NCI-H1092 (cell line): ENCODE results near the gene CASR.

ENCODE experiments used
- DNase-seq: peaks from one replicate; lab custom pipeline; 2025; lab: John Stamatoyannopoulos, UW

CASR gene

DNA sequence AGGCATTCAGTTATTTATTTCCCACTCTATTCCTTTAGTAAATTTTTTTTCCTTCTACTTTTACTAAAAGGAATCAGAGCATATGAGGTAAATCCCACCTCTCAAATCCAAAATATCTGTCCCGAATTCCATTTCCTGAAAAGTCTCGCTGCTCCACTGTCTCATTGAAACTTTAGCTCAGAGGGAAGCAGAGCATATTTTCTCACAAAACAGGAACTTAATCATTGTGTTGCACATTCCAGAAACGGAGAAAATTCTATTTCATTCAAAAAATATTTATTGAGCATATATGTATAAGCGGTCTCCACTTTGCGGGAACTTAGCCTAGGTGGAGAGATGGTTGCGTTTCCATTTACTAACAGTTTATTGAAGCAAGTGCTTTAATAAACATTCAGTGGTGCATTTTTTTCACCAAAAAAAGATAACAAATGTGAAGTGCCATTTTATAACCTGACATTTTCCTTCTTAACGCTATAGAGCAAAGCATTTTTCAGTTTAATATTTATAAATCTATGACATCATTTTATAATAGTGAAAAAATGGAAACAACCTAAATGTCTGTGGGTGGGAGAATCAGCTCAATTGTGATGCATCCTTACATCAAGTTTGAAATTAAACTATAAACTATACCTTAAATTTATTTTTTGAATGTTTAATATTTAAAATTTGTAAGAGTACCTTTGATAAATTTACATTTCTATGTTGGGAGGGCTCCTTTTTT lies 74.3 kb downstream of the CASR start:
- no peak for DNase-seq

DNA sequence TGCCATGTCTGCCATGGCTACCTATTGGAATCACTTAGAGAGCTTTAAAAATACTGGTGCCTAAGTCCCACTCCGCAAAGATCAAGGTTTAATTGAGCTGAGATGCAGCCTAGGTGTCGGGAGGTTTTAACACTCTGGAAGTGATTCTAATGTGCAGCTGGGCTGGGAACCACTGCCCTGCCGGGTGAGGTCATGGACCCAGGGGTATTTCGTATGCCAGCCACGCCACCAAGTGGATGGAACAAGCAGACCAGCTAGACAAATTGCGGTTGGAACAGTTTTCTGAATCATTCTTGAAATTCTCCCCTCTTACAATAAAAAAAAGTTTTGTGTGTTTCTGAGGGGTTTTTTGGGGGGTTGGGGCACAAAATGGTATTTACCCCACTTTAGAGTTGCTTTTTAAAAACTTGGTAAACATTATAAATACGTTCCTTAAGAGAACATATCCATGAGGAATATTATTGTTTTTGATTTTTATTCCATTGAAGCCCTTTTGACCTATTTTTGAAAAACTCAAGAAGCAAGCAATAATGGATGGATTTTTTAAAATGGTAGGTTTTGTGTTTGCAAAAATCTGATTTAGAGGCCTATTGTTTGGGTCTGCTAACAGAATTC lies 75.4 kb downstream of the CASR start:
- peak; percentile 43 for DNase-seq

DNA sequence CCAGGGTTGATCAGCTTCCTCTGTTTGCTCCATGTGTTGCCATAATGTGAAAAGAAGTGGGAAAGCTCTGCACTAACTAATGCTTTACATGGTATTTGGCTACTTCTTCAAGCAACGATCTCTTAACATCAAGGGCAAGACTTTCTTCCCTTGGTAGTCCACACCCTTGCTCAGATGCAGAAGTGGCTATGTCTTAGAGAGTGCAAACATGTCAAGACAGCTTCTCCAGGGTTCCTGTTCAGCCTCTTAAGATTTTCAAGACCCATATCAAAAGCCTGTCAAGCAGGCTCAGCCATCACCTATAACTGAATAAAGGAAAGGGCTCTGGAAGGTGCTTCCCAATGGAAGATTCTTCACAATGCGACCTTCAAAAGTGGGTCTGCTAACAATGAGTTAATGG lies 76.7 kb downstream of the CASR start:
- DNase-seq: no peak

DNA sequence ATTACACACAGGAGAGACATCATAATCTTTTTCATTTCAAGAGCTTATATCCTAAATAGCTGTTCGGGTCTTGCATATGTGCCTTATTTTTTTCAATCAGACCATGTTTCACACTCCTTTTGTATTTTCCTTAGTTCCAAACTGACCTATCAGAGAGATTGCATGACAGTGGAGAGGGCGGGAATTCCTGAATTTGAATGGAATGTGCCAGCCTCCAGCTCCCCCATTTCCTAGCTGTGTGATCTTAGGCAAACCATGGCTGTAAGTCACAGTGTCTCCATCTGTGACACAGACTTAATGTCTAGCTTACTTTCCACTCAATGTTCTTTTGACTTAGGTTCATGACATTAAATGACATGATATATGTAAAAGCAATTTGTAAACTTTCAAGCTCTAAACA lies 79.6 kb downstream of the CASR start:
- no peak for DNase-seq

DNA sequence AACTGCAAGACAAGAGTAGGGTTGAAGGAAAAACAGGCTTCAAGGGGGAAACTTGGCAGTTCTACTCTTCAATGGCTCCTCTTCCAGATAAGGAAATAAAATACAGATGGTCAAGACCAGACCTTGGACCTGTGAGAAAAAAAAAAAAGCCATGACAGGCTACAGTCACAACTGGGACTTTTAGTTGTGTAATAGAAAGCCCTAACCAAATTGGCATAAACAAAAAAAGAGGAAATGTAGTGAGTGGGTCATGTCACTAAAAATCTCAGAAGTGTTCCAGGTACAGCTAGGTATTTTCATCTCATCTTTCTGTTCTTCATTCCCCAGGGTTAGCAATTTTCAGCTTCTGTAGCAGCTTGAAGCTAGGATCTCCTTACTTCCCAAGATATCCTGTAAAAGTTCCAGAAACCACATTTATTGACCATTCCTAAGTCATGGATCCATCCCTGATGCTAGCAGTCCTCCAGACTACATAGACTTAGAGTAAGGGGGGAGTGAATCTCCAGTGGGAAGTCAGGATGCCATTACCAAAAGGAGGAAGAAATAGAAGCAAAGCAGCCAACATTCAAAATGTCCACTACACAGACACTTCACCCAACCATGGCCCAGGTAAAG lies 80.6 kb downstream of the CASR start:
- DNase-seq: no peak

DNA sequence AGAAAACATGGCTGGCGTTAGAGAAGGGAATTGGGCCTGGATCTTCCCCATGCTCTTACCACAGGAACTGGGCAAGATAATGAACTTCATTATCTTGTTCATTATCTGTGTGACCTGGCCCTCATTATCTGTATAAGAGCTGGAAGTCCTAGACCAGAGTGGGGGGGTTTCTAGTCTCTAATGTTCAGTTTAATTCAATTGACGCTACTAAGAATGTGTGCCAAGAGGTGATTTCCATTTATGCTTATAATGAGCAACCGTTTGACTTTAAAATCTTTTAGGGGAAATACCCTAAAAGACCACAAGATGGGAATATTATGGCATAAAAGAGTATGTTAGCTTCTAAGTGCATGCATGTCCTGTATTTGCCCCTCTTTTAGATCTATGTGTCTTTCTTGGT lies 82.5 kb downstream of the CASR start:
- DNase-seq: no peak

DNA sequence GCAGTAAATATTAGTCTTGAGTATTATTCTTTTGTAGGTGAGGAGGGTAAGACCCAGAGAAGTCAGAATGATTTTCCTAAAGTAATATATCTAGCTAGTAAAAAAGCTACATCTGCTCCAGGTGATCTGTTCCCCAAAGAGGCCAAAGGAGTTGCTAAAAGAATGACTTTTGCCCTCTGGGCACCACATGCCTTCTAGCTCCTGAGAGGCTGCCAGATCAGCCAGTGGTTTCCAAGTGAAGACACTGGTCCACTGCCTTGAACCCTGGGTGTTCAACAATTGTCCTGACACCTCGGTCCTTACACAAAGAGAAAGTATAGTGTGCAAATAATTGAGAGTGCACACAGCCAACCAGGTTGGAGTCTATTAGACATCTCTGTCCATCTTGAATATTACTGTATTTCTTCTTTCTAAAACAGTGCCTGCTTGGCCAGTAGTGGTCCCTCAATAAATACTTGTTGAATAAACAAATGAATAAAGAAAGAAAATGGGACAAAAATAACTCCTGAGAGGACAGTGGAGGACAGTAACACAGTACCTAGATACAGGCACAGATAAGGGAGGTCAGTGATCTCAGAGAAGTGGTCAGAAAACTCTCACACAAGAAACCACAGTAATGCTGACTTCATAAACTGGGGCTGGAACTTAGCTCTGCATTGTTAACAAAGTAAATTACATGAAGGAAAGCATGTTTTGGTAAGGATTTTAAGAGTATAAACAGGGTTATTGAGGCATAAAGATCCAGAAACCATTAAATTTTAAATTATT lies 85.0 kb downstream of the CASR start:
- DNase-seq: no peak

DNA sequence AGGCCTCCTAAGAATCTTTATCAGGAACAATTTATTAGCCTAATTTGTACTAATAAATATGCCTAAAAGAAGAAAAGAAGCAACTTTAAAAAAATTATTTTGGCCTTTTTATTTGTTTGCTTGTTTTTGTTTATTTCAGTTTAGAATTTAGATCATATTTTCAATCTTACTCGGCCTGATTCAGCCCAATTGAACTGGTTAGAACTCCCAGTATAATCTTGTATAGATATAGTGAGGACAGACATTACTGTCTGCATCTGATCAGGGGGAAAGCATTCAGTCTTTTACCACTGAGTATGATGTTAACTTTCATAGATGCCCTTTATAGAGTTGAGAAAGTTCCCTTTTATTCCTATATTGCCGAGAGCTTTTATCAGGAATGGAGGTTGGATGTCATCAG lies 85.6 kb downstream of the CASR start:
- no peak for DNase-seq

DNA sequence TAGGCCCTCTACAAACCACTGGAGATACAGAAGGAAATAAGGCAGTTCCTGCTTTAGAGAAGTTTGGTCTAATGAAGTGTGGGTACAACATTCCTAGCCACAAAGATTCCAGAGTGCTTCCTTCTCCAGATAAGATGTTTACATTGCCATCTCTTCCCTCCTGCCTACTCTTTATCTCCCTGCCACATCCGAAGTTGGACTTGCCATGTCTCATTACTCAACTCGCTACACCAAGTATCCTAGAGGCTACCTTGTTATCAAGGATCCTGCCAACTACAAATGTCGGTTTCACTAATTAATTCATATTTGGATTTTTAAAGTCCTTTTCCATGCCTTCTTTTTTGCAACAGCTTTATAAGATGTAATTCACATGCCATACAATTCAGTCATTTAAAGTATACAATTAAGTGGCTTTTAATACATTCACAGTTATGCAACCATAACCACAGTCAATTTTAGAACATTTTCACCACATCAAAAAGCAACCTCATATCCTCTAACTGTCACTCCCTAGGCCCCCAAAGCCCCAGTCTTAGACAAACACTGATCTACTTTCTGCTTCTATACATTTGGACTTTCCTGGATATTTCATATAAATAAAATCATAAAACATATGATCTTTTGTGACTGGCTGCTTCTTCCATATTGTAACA lies 87.9 kb downstream of the CASR start:
- no peak for DNase-seq

DNA sequence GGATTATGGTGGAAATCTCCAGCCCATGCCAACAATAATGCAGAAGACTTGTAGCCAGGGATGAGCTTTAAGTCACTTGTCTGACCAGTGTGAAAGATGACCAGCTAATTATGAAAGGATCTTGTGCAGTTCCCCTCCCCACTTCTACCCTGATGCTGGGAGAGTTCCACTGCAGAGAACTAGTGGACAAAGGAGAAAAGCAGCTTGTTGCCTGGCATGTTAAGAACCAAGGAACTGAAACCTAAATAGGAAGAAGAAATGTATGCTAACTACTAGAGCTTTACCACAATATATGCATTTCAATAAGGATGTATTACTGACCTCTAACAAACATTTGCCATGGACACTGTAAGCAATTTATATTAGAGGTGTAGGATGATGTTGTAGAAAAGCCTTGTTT lies 89.4 kb downstream of the CASR start:
- DNase-seq: no peak

DNA sequence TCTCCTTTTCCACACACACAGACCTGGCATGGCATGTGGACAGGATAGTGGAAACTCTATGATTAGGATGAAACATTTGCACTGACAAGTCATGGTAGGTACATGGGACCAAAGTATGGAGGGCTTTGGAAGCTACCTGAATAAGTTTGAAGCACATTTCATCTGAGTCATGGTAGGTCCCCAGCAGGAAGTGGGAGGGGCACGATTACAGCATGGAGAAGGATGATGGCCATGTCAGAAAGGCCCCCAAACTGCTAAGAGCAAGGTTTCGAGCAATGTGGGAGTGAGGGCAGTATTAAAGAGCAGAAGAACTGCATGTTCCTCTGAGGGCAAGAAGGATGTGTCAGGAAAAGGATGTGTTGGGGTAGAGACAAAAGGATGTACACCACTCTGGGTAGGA lies 90.0 kb downstream of the CASR start:
- DNase-seq: no peak

DNA sequence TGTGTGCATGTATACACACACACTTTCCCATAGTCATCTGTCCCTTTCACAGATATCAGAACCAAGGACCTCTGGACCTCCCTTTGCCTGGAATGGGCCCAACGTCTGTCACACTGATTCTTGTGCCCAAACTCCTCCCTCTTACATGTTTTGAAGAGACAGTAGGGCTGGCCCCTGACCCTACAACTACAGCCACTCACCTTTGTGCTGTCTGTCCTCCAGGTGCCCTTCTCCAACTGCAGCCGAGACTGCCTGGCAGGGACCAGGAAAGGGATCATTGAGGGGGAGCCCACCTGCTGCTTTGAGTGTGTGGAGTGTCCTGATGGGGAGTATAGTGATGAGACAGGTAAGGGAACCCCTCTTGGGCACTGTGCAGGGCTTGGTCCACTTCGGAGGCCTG lies 98.4 kb downstream of the CASR start:
- no peak for DNase-seq

DNA sequence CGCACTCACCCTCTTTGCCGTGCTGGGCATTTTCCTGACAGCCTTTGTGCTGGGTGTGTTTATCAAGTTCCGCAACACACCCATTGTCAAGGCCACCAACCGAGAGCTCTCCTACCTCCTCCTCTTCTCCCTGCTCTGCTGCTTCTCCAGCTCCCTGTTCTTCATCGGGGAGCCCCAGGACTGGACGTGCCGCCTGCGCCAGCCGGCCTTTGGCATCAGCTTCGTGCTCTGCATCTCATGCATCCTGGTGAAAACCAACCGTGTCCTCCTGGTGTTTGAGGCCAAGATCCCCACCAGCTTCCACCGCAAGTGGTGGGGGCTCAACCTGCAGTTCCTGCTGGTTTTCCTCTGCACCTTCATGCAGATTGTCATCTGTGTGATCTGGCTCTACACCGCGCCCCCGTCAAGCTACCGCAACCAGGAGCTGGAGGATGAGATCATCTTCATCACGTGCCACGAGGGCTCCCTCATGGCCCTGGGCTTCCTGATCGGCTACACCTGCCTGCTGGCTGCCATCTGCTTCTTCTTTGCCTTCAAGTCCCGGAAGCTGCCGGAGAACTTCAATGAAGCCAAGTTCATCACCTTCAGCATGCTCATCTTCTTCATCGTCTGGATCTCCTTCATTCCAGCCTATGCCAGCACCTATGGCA lies 100.5 kb downstream of the CASR start:
- no peak for DNase-seq

DNA sequence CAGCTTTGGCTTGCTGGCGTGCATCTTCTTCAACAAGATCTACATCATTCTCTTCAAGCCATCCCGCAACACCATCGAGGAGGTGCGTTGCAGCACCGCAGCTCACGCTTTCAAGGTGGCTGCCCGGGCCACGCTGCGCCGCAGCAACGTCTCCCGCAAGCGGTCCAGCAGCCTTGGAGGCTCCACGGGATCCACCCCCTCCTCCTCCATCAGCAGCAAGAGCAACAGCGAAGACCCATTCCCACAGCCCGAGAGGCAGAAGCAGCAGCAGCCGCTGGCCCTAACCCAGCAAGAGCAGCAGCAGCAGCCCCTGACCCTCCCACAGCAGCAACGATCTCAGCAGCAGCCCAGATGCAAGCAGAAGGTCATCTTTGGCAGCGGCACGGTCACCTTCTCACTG lies 101.0 kb downstream of the CASR start:
- no peak for DNase-seq

DNA sequence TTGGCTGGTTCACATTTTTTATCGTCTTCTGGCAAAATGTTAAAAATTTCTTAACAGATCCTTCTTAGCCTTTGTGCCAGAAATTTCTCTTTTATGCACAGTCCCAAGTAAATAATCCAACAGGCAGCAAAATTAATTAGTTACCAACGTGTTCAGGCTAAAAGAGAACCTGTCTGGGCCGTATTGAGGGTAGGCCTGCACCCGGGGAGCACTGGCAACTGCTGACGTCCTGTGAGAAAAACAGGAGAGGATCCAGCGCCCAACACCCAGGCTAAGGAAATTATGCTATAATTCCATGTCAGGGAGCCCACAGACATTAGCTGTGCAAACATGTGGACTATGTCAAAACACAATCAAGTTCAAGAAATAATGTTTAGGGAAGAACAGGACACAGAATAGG lies 110.9 kb downstream of the CASR start:
- no peak for DNase-seq

DNA sequence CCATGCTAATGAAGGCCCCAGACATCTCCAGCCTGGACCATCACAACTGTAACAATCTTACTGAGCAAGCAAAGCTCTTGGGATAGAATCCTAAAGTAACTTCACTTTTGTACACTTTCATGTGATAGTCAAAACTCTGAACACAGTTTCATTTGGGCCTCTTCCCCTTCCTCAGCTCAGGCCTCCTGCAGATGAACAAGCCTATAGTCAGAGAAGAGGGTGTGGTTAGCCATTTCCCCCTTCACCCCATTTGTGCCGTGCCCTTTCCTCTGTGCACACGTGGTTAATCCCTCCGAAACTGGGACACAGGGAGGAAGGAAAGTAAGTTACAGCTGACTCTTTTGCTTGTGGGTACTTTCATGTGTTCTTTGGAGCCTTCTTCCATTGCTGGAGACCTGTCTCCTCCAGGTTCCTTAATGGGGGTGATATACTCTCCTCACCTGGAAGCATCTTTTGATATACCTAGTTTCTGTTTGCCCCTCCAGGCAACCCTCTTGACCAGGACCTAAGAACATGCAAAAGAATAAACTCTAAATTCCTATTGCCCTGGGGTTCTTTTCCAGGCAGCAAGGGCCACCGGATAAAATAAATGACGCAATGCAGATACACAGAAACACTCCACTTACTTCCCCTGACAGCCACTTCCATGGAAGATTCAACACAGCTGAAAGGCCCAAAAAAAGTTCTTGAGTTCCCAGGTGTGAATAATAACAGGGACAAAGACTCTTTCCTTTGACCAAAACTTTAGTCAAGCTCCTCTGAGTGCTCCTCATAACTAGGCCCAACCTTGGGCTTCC lies 112.0 kb downstream of the CASR start:
- no peak for DNase-seq

DNA sequence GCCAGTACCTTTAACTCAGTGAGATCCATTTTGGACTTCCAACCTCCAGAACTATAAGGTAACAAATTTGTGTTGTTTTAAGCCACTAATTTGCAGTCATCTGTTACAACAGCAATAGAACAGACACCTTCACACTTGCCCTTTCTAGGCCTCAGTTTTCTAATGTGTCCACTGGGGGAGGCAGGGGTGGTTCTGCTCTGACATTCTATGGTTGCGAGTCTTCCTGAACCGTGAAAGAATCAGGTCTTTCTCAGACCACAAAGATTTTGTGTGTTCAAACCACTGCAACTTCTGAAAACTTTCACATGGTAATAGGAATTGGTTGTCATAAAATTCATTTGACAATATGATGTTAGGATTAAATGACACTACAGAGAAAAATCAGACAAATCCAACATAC lies 114.8 kb downstream of the CASR start:
- no peak for DNase-seq

DNA sequence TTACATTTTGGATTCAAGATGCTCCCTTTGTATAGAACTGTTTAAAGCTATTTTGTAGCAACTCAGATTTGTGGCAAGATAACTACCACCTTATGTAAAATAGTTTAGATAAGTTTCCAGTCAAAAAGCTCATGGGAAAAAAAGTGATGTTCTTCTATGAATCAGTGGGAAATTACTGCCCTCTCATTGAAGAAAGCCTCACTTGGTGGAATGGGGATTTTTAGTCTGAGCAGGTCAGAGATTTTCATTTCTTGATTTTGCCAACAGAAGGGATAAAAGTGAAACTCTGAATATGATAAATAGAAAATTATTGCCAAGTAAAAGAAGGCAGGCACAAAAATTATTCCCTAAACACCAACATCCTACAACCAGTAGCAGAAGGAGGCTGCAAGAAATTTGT lies 115.7 kb downstream of the CASR start:
- no peak for DNase-seq

DNA sequence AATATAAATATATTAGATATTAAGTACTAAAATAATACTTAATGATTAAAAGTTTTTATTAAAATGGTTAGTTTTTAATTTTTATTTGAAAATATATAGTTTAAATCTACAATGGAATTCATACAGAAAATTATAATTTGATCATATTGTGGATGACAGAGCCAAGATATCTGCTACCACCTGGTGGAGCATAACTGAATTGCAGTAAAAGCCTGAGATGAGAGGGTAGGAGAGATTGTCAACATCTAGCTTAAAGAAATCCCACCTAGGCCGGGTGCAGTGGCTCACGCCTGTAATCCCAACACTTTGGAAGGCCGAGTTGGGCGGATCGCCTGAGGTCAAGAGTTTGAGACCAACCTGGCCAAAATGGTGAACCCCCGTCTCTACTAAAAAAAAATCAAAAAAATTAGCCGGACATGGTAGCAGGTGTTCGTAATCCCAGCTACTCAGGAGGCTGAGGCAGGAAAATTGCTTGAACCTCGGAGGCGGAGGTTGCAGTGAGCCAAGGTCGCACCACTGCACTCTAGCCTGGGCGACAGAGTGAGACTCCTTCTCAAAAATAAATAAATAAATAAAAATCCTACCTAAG lies 116.5 kb downstream of the CASR start:
- DNase-seq: no peak

DNA sequence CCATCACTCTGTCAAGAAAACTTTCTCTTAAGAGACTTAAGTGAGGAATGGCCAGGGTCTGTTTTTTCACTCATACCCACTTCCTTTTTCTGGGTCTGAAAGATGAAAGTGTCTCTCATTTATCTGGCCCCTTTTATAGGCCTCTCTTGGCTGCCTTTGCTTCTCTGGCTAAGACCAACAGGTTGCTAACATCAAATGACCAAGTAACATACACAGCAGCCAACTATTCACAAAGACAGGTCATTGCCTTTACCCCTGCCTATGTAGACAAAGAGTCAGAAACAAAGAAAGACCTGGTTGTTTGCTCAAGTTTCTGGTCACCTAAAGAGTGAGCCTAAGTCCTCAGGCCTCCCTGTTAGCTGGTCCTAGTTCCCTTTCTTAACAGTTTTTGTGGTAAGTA lies 117.6 kb downstream of the CASR start:
- DNase-seq: no peak
